ES-I3 (cell line): ENCODE measurements around the gene CDK17.
A peak's percentile ranks its signal among the peaks of the same experiment; 100 is the strongest.
"Not testable (repeated sequence)": the region's sequence is repeated elsewhere in the genome, so short reads cannot be mapped to it uniquely, and the experiment has no call there.

Experiments
- H3K36me3 ChIP-seq: 2 replicates; pipeline ENCODE4 v1.6.1; 2013; ENCODE audit warnings: mild to moderate bottlenecking, low read length, control low read depth, moderate library complexity; ENCODE audit not compliant: insufficient read depth
- H3K4me1 ChIP-seq: 2 replicates; pipeline ENCODE4 v1.6.1; 2013; ENCODE audit warnings: mild to moderate bottlenecking, control low read depth, low read length; ENCODE audit not compliant: insufficient read depth
- H3K9ac ChIP-seq: 2 replicates; pipeline ENCODE4 v1.6.1; 2013; ENCODE audit warnings: low read depth, mild to moderate bottlenecking, low read length, moderate library complexity
- H3K9me3 ChIP-seq: 2 replicates; pipeline ENCODE4 v1.6.1; 2013; ENCODE audit warnings: mild to moderate bottlenecking, low read length, moderate library complexity; ENCODE audit not compliant: control insufficient read depth, insufficient read depth

Gene CDK17

GRCh38 chr12:96399919-96400630, at the start of gene CDK17:
TSS of gene CDK17 (minus strand) at chr12:96400439. CDS start at chr12:96334836, 65,603 bp downstream.
- H3K36me3 ChIP-seq: no peaks in the 10 kb centered on the region
- no peaks in the 10 kb centered on the region for H3K9me3 ChIP-seq
- peak within 1 kb of the TSS; percentile 85 for H3K9ac ChIP-seq
- H3K4me1 ChIP-seq: peaks cover 21% of the 10 kb centered on the region

- no peaks in the 10 kb centered on the region; the same call in 1 of the 2 replicates for H3K4me1 ChIP-seq
Observed at GRCh38 chr12:96448300-96448699, 48.1 kb upstream of the CDK17 start.

GRCh38 chr12:96447256-96447655, 47.0 kb upstream of the CDK17 start:
- Histone ChIP-seq H3K9ac (no peak overlapping the region), H3K36me3 (no peaks in the 10 kb centered on the region), H3K4me1 (no peaks in the 10 kb centered on the region; the same call in 1 of the 2 replicates), H3K9me3 (no peaks in the 10 kb centered on the region)

More at GRCh38 chr12:96448300-96448699, 48.1 kb upstream of the CDK17 start:
- Histone ChIP-seq H3K9ac (no peak overlapping the region), H3K36me3 (no peaks in the 10 kb centered on the region), H3K9me3 (no peaks in the 10 kb centered on the region)

GRCh38 chr12:96445691-96446583, 45.7 kb upstream of the CDK17 start:
- H3K36me3 ChIP-seq: no peaks in the 10 kb centered on the region
- no peaks in the 10 kb centered on the region; the same call in 1 of the 2 replicates for H3K4me1 ChIP-seq
- H3K9me3 ChIP-seq: no peaks in the 10 kb centered on the region
- no peak overlapping the region for H3K9ac ChIP-seq

GRCh38 chr12:96444399-96444798, 44.2 kb upstream of the CDK17 start:
- H3K9ac ChIP-seq: no peak overlapping the region
- H3K4me1 ChIP-seq: no peaks in the 10 kb centered on the region; the same call in 1 of the 2 replicates
- H3K9me3 ChIP-seq: no peaks in the 10 kb centered on the region
- H3K36me3 ChIP-seq: no peaks in the 10 kb centered on the region

GRCh38 chr12:96442906-96443305, 42.7 kb upstream of the CDK17 start:
- H3K9ac ChIP-seq: no peak overlapping the region
- H3K36me3 ChIP-seq: no peaks in the 10 kb centered on the region
- no peaks in the 10 kb centered on the region for H3K9me3 ChIP-seq
- H3K4me1 ChIP-seq: no peaks in the 10 kb centered on the region; the same call in 1 of the 2 replicates

- H3K4me1 ChIP-seq: no peaks in the 10 kb centered on the region; the same call in 1 of the 2 replicates
- H3K9ac ChIP-seq: no peak overlapping the region
- H3K36me3 ChIP-seq: no peaks in the 10 kb centered on the region
- H3K9me3 ChIP-seq: no peaks in the 10 kb centered on the region
Observed at GRCh38 chr12:96441816-96442215, 41.6 kb upstream of the CDK17 start.

- no peaks in the 10 kb centered on the region for H3K9me3 ChIP-seq
- no peaks in the 10 kb centered on the region for H3K4me1 ChIP-seq
- H3K36me3 ChIP-seq: no peaks in the 10 kb centered on the region
- H3K9ac ChIP-seq: no peak overlapping the region
Observed at GRCh38 chr12:96438330-96438729, 38.1 kb upstream of the CDK17 start.

GRCh38 chr12:96437171-96437445, 36.9 kb upstream of the CDK17 start:
- H3K4me1 ChIP-seq: no peaks in the 10 kb centered on the region
- no peaks in the 10 kb centered on the region for H3K9me3 ChIP-seq
- no peaks in the 10 kb centered on the region for H3K36me3 ChIP-seq

GRCh38 chr12:96436366-96437170, 36.3 kb upstream of the CDK17 start:
- H3K4me1 ChIP-seq: no peaks in the 10 kb centered on the region
- no peak overlapping the region for H3K9ac ChIP-seq
- no peaks in the 10 kb centered on the region for H3K9me3 ChIP-seq
- H3K36me3 ChIP-seq: no peaks in the 10 kb centered on the region

More at GRCh38 chr12:96437171-96437445, 36.9 kb upstream of the CDK17 start:
- no peak overlapping the region for H3K9ac ChIP-seq

GRCh38 chr12:96434107-96434506, 33.9 kb upstream of the CDK17 start:
- Histone ChIP-seq H3K4me1 (no peaks in the 10 kb centered on the region), H3K9me3 (no peaks in the 10 kb centered on the region), H3K9ac (no peak overlapping the region), H3K36me3 (no peaks in the 10 kb centered on the region)

- not testable (repeated sequence) for H3K9me3 ChIP-seq, H3K9ac ChIP-seq, H3K4me1 ChIP-seq, H3K36me3 ChIP-seq
Observed at GRCh38 chr12:96432496-96433321, 32.5 kb upstream of the CDK17 start.

- Histone ChIP-seq H3K4me1 (peaks cover 10% of the 10 kb centered on the region), H3K9me3 (no peaks in the 10 kb centered on the region), H3K36me3 (no peaks in the 10 kb centered on the region), H3K9ac (no peak overlapping the region)
Observed at GRCh38 chr12:96431067-96431466, 30.8 kb upstream of the CDK17 start.
